ENCODE results near the gene RAMP3.

DNA sequence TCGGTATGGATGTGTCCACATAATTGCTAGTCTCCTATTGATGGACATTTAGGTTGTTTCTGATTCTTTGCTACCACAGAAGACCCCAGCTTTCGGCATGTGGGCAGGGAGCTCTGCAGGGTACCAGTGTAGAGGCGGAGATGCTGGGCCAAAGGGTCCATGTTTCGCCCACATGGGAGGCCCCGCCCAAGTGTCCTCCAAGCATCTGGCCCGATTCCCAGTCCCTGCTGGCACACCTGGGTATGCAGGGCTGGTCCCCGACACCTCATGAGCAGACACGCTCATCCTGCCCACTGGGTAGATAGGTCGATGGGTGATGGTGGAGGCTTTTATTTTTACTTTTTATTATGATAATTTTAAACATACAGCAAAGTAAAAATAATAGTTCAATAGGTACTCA, 26.7 kb upstream of the RAMP3 start:
- TF ChIP-seq POLR2A (IDR thresholded peaks at IDR 0.05) = no peak
- no peak for TF ChIP-seq EP300 (IDR thresholded peaks at IDR 0.05)
- TF ChIP-seq CTCF (IDR thresholded peaks at IDR 0.05) = no peak
- no peak for TF ChIP-seq POLR2AphosphoS5 (IDR thresholded peaks at IDR 0.05)

Data from gastroesophageal sphincter (tissue), 3 donors.